HG03135 (cell line): ENCODE data around the gene CSMD2.

Source experiments
- ATAC-seq: cut with Tn5 transposase; IDR thresholded peaks from one replicate; pipeline ENCODE4 v1.9.1; 2021; ENCODE audit warnings: mild to moderate bottlenecking, moderate library complexity; ENCODE audit not compliant: unreplicated experiment

Gene CSMD2

GRCh38 chr1:33469691-33470090 lies 695.3 kb downstream of the CSMD2 start:
- no peak for ATAC-seq

GRCh38 chr1:33468967-33469366 lies 696.1 kb downstream of the CSMD2 start:
- ATAC-seq = no peak

- no peak for ATAC-seq
These were observed 696.5 kb downstream of the CSMD2 start for GRCh38 chr1:33468531-33468930.

GRCh38 chr1:33468011-33468410 lies 697.0 kb downstream of the CSMD2 start:
- ATAC-seq = no peak

- no peak for ATAC-seq
These were observed 698.9 kb downstream of the CSMD2 start for GRCh38 chr1:33466159-33466558.

GRCh38 chr1:33465316-33465715 lies 699.7 kb downstream of the CSMD2 start:
- ATAC-seq = no peak

GRCh38 chr1:33464552-33464951 lies 700.5 kb downstream of the CSMD2 start:
- ATAC-seq = no peak
